ENCODE data around the gene CHRNA5.

GRCh38 chr15:78563092-78563491, 2.2 kb upstream of the CHRNA5 start:
- no peak for TF ChIP-seq CTCF (IDR thresholded peaks at IDR 0.05)
- TF ChIP-seq POLR2AphosphoS5 (IDR thresholded peaks at IDR 0.05) = no peak
- TF ChIP-seq POLR2A (IDR thresholded peaks at IDR 0.05) = no peak
